DND-41 (cell line): ENCODE results near the gene TMEM125.

Experiments used
- ATAC-seq: fragments of 200-7000 bp; cut with Tn5 transposase; 3 replicates; pipeline ENCODE4 v1.9.1; 2021; ENCODE audit warnings: low read depth; ENCODE audit not compliant: insufficient read depth
- DNase-seq: peaks from one replicate; pipeline ENCODE4 v3.0.0-alpha.2; 2020
- H2AFZ ChIP-seq: 2 replicates; pipeline ENCODE4 v1.6.0; 2012; ENCODE audit warnings: low read depth, low read length
- H3K27ac ChIP-seq: 2 replicates; pipeline ENCODE4 v1.5.1; 2012; ENCODE audit warnings: low read length, inconsistent platforms
- H3K27me3 ChIP-seq: fragments of 200-600 bp; sonication (generic); 2 replicates; pipeline ENCODE4 v1.6.0; 2012; ENCODE audit warnings: low read length, mild to moderate bottlenecking, inconsistent platforms; ENCODE audit not compliant: insufficient read depth, poor library complexity
- H3K36me3 ChIP-seq: 2 replicates; pipeline ENCODE4 v1.5.1; 2012; ENCODE audit warnings: low read length, inconsistent platforms; ENCODE audit not compliant: insufficient read depth
- H3K4me1 ChIP-seq: 2 replicates; pipeline ENCODE4 v1.5.1; 2012; ENCODE audit warnings: mild to moderate bottlenecking, low read length; ENCODE audit not compliant: insufficient read depth
- H3K4me2 ChIP-seq: 2 replicates; pipeline ENCODE4 v1.6.0; 2012; ENCODE audit warnings: mild to moderate bottlenecking, moderate library complexity, low read length, inconsistent platforms; ENCODE audit not compliant: insufficient read depth
- H3K4me3 ChIP-seq, 2 experiments: fragments of 200-600 bp in 1 of 2; shearing (Covaris generic) in 1 of 2; 2 replicates each; pipeline ENCODE4 v1.5.1; 2012 to 2016; ENCODE audit warnings: inconsistent platforms in 2 of 2, low read length in 2 of 2, mild to moderate bottlenecking in 2 of 2, low read depth in 1 of 2, moderate library complexity in 1 of 2
- H3K79me2 ChIP-seq: 2 replicates; pipeline ENCODE4 v1.6.0; 2012; ENCODE audit warnings: low read length, inconsistent platforms; ENCODE audit not compliant: insufficient read depth
- H3K9ac ChIP-seq: 2 replicates; pipeline ENCODE4 v1.6.0; 2012; ENCODE audit warnings: low read depth, mild to moderate bottlenecking, inconsistent platforms, low read length, moderate library complexity
- H3K9me3 ChIP-seq: 2 replicates; pipeline ENCODE4 v1.5.1; 2012; ENCODE audit warnings: low read length, moderate library complexity, mild to moderate bottlenecking, inconsistent platforms; ENCODE audit not compliant: insufficient read depth, severe bottlenecking
- H4K20me1 ChIP-seq: 2 replicates; pipeline ENCODE4 v1.6.0; 2012; ENCODE audit warnings: low read length; ENCODE audit not compliant: insufficient read depth
- EZH2 ChIP-seq: IDR thresholded peaks from 3 replicates; pipeline ENCODE4 v1.6.1; 2012; ENCODE audit warnings: borderline replicate concordance, low read depth, mild to moderate bottlenecking, moderate library complexity, low read length, inconsistent platforms; ENCODE audit not compliant: severe bottlenecking
- TF ChIP-seq, protein P1 (sequence below): IDR thresholded peaks from 2 replicates; pipeline ENCODE4 v1.5.1; 2012; ENCODE audit warnings: borderline replicate concordance, low read length, moderate library complexity, mild to moderate bottlenecking; ENCODE audit not compliant: poor library complexity, severe bottlenecking; ENCODE audit errors: extremely low read depth

Gene TMEM125

DNA sequence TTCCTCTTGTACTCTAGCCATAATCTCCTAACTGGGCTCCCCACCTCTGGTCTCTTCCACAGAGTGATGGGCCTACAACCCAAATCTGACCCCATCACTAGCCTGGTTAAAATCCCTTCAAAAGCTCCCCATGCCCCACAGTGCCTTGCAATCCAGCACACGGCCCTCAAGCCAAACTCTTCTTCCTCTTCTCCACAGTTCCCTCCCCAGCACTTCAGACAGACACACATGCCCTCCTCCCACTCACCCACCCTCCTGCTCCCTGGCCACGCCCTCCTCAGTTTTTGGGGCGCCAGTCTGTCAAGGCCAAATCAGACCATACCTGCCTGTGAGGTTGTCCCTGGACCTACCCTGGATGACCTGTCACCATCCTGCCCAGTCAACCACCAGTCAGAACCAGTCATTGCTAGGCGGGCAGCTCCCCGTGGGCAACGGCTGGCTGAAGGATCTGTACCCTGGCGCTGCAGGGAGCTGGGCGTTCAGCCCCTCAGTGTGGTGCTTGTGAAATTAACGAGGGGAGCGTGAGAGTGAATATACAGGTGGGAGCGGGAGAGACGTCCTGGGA is 14.8 kb downstream of the TMEM125 start:
- no peaks in the 10 kb centered on the region for H3K27me3 ChIP-seq
- H2AFZ ChIP-seq: no peak overlapping the region
- no peak overlapping the region for H3K4me2 ChIP-seq
- H3K79me2 ChIP-seq: no peaks in the 10 kb centered on the region
- no peak for DNase-seq
- no peaks in the 10 kb centered on the region for H3K4me1 ChIP-seq
- no peak overlapping the region for H3K27ac ChIP-seq
- no peak overlapping the region for H3K9ac ChIP-seq
- TF ChIP-seq, protein P1, sequence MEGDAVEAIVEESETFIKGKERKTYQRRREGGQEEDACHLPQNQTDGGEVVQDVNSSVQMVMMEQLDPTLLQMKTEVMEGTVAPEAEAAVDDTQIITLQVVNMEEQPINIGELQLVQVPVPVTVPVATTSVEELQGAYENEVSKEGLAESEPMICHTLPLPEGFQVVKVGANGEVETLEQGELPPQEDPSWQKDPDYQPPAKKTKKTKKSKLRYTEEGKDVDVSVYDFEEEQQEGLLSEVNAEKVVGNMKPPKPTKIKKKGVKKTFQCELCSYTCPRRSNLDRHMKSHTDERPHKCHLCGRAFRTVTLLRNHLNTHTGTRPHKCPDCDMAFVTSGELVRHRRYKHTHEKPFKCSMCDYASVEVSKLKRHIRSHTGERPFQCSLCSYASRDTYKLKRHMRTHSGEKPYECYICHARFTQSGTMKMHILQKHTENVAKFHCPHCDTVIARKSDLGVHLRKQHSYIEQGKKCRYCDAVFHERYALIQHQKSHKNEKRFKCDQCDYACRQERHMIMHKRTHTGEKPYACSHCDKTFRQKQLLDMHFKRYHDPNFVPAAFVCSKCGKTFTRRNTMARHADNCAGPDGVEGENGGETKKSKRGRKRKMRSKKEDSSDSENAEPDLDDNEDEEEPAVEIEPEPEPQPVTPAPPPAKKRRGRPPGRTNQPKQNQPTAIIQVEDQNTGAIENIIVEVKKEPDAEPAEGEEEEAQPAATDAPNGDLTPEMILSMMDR: no peak
- no peak for TF ChIP-seq EZH2
- H4K20me1 ChIP-seq: no peaks in the 10 kb centered on the region
- no peaks in the 10 kb centered on the region for H3K9me3 ChIP-seq
- no peak for ATAC-seq
- no peaks in the 10 kb centered on the region for H3K36me3 ChIP-seq
- no peak overlapping the region for H3K4me3 ChIP-seq

DNA sequence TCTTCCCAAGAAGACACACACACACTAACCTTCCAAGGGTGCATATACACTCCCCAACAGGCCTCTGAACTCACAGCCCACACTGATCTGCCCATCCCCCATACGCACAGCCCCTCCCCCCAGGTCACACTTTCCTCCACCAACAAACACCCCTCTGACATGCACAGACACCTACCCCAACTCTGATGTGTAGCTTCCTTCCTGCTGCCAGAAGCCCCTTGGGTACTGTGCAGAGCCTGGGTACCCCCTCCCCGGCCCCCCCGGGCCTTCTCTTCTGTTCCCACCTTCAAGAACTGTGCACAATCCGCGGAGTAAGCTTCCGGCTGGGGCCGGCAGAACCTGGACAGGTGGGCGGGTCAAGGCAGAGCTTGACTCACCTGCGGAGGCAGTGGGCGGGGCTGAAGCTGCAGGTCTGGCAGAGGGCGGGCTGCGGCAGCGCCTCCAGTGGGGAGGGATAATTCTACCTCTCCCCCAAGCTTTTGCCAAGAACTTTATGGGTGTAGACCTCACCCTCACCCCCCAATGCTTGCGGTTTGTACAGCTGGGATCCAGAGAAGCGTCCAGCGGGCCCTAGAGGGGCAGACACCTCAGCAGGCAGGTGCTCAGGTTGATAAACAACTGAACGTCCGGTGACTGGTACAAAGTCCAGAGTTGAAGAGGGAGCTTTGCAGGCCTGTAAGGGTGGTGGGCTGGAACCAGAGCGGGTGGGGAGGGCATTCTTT is 15.6 kb downstream of the TMEM125 start, which contains the start of gene C1orf210:
Gene C1orf210, minus strand, starts transcription at position 313 of the 722 bp plus-strand sequence. CDS start 2,311 bp downstream, outside the sequence.
- Histone ChIP-seq H3K4me3 (no peak within 1 kb of the TSS), H3K4me1 (no peaks in the 10 kb centered on the region), H3K9me3 (no peaks in the 10 kb centered on the region), H3K27ac (no peak within 1 kb of the TSS), H4K20me1 (no peaks in the 10 kb centered on the region), H3K9ac (no peak within 1 kb of the TSS), H3K36me3 (no peaks in the 10 kb centered on the region), H3K4me2 (no peak within 1 kb of the TSS), H3K27me3 (no peaks in the 10 kb centered on the region), H2AFZ (no peak within 1 kb of the TSS), H3K79me2 (no peaks in the 10 kb centered on the region)
- DNase-seq (no peak), ATAC-seq (no peak)
- TF ChIP-seq, protein P1: no peak
- TF ChIP-seq EZH2: no peak

DNA sequence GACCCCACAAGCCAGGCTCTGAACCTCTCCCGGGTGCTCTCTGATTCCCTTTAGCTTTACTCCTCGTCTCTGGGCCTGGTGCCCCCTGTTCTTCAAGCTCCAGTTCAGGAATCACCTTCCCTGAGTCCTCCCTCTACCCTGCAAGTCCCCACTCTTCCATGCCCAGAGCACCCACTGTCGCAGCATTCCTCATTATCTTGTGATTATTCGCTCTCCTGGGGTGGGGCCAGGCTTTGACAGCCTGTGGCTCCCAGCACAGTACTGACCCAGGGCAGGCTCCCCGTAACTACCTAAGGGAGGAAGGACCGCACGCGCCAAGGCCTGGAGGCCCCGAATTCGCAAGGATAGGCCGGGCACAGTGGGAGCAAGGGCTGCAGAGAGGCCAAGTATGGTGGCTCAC is 16.3 kb downstream of the TMEM125 start:
- H4K20me1 ChIP-seq: 0 out of 2 replicates have a peak, but pooled peaks cover 2% of the 10 kb centered on the region
- H3K9ac ChIP-seq: no peak overlapping the region
- no peak overlapping the region for H2AFZ ChIP-seq
- H3K9me3 ChIP-seq: no peaks in the 10 kb centered on the region
- H3K79me2 ChIP-seq: no peaks in the 10 kb centered on the region
- ATAC-seq (no peak), DNase-seq (no peak)
- TF ChIP-seq, protein P1: no peak
- TF ChIP-seq EZH2: no peak
- H3K4me3 ChIP-seq: no peak overlapping the region
- no peak overlapping the region for H3K27ac ChIP-seq
- H3K4me2 ChIP-seq: no peak overlapping the region
- H3K36me3 ChIP-seq: no peaks in the 10 kb centered on the region
- H3K4me1 ChIP-seq: no peaks in the 10 kb centered on the region
- no peaks in the 10 kb centered on the region for H3K27me3 ChIP-seq
